Hematopoietic multipotent progenitor cell treated with erythropoietin and hydrocortisone succinate and interleukin-3 and kit ligand, for 4 days (in vitro differentiated cells): ENCODE data around the gene SH2D7.

Experiments
- DNase-seq: peaks from one replicate; pipeline ENCODE4 v3.0.0-alpha.2; 2015

Gene SH2D7

DNA sequence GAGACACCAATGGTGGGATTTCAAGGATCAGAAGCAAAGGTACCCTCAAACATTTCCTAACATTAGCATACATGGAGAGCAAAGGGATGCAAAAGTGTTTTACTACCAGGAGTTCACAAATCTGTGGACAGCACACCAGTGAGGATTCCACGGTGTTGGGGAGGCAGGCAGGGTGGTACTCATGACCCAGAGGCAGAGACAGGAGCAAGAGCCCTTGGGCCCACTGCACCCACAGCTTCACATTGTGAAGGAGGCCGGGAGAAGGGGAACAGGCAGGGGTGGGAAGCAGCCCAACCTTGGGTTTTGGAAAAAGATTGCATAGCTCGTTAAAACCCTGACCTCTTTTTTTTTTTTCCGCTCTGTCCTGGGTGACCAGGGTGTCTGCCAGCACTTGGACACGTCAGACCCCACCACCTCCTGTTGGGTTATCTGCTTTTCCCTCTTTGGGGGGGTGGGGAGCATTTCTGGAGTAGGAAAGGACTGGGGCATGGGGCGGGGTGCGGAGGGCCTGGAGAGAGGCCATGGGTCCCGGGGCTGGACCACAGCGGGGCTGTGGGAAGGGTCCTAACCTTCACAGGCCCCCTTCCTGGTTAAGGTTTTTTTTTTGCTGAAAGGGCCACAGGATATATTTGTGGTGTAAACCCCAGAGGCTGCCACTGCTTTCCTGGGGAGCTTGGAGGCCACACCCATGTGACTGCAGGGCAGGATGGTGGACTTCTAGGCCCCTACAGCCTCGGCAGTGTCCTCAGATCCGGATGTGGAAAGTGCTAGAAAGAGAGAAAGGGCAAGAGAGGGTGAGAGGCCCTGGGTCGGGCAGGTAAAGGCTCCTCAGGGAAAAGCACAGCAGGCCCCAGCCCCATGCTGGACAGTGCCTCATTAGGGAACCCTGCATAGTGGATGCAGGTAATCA, 12.5 kb downstream of the SH2D7 start:
- no peak for DNase-seq

DNA sequence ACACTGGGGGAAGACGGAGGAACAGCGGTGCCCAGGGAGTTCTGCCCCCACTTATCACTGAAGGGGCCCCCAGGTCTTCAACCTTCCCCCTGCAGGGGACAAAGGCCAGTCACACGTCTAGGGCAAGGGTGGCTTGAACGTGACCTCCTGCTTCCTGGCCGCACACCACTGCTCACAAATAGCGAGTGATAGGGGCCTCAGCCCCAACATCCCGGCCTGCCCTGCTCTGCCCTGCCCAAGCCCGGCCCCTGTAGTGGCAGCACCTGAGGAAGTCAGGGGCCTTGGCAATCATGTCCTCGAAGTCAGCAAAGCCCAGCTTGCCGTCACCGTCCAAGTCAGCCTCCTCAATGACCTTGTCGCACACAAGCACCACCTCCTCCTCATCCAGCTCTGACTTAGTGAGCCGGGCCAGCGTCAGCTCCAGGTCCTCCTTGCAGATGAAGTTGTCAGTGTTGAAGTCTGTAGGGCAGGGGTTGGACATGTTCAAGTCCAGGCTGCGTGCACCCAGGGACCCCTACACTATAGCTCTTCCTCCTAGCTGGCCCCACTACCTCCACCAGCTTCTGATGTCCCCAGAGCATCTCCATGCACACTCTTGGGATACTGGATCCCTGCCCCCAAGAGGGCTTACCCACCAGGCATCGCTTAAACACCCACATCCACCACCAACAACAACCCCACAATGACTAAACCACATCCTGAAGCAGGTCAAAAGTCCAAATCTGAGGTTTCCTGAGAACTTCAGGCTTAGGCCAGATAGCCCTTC, 13.3 kb downstream of the SH2D7 start:
- no peak for DNase-seq

DNA sequence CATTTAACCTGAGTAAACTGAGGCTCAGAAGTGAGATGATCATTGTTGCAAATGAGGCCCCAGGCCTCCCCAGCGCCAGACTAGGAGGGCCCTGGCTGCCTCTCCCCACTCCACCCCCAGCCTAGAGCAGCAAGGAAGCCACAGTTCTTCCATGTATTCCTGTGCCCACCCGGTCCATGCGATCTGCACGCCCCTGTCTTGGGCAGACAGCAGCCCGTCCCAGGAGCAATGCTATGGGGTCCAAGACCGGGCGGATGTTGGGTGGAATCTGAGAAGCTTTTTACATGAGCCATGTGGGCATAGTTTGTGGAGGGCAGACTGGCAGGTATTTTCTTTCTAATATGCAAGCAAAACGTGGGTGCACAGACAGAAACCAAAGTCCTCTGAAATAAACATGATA, 15.1 kb downstream of the SH2D7 start:
- DNase-seq = no peak

DNA sequence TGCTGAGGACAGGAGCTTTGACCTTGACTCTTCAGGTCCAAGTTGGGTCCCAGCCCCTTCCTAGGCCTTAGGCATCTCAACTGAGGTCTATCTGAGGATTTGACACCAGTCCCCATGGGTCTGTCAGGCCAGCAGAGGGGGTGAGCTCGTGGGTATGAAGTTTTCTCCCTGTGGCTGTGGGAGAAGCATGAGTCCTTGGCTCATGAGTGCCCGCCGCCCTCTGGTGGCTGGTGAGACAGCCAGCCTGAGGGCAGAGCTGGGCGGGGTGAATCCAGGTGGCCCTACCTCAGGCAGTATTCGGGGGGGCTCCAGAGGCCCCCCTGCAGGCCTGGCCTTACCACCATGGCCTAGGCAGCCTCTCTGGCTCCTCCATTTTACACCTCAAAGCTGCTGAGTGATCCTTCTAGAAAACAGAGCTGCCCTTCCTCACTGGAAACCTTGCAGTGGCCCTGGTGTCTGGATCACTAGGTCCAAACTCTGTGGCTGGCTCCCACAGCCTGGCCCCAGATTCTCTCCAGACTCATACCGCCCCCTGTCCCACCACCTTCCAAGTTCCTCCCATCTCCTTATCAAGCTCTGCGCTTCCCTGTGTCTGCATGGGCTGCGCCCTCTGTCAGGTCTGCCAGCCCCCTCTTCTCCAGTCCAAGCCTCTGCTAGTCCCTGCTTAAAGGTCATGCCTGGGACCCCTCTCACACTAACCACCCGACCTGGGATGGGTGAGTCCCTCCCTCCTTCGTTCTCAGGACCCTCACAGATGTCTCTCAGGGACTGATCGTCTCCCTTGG, 16.1 kb downstream of the SH2D7 start:
- peak; percentile 96 for DNase-seq

DNA sequence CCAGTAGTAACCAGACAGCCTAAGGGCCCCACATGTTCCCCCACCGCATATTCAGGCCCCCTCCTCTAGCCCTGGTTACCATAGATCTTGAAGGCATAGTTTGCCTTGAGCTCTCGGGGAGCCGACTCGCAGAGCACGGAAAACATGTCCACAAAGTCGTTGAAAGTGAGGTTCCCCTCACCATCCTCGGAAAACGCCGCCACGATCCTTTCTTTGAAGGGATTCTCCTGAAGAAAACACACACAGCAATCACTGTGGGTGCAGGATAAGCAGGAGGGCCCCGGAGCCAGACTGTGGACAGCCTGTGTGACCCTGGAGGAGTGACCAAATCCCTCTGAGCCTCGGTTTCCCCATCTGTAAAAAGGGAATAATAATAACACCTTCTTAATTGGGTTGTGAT, 16.8 kb downstream of the SH2D7 start:
- DNase-seq = no peak

DNA sequence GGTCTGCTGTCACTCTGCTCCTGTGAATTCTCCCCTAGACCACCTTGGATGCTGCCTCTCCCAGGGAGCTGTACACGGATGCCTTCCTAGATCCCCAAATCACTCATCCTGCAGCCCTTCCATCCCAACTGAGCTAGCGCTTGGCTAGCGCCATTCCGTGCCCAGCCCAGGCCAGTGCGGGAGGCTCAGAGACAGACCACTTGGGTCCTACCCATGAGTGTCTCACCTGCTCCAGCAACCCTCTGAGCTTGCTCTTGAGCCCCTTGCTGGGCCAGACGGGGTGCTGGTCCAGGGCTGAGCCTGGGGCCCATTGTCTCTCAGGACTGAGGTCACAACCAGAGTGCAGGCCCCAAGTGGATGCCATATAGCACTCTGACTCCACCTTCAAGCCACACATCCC, 17.7 kb downstream of the SH2D7 start:
- DNase-seq = no peak

DNA sequence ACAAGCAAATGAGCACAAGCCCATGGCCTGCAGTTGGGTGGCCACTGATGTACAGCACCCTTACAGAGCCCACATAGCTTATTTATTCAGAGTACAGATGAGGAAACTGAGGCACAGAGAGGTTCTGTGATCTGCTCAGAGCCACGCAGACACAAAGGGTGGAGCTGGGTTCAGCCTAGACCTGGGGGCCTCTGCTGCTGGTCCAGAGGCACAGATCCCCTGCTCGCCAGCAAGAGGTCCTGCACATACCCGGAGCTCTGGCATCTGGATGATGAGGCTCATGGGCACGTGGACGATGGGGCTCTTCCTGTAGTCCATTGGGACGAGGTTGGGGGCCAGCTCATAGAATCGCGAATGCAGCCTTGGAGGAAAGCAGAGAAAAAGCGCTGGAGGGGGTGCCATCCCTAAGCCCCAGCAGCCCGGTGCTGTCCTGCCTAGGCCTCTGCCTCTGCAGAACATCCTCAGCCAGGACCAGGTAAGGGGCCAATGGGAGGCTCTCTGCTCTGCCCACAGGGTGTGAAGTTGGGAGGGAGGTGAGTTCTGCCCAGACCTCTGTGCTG, 18.6 kb downstream of the SH2D7 start:
- DNase-seq = no peak

DNA sequence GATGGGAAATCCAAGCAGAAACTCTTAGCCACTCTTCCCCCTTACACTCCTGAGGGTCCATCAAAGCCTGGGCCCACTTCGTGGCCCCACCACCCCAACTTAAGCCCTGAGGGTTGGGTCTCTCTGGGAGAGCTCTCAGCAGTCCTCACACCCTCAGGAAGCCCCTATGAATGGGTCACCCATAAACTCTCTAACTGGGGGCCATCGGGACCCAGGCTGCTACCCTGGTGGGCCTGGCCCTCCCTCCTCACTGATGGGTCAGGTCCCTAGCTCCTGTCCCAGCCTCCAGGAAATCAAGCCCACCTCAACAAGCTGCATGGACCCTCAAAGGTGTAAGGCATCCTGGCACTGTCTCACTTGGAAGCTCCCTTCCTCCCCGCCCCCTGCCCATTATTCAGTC, 19.4 kb downstream of the SH2D7 start:
- DNase-seq = no peak

DNA sequence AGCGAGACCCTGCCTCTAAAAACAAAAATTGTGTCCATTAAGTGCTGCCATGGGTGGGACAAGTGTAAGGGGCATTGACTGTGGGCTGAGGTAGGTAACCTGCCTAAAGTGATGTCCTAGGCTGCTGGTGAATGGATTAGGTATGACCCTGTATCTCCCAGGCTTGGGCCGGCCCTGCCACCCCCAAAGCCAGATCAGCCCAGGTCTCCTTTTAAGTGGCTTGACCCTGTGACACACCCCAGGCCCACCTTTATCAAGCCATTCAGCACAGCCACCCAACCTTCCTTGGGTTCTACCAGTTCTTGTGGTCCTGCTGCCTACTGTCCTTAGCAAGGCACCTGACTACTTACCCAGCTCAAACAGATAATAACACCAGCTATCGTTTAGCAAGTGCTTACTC, 20.2 kb downstream of the SH2D7 start:
- no peak for DNase-seq

DNA sequence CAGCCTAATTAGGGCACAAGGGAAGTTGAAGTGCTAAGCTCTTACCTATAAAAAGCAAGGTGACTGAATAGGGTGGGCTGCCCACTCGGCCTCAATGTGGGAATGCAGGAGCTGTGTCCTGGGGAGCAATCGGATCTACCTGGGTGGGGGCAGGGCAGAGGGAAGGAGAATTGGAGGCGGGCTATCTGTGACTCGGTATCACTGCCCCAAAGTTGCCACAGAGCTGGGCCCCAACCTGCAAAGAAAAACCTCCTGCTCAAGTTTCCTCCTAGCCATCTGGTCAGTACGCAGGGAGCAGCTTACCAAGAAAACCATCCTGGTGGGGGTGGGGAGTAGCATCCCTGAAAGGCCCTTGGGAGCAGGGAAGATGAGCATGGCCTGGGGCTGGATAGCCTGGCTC, 28.2 kb downstream of the SH2D7 start:
- no peak for DNase-seq

DNA sequence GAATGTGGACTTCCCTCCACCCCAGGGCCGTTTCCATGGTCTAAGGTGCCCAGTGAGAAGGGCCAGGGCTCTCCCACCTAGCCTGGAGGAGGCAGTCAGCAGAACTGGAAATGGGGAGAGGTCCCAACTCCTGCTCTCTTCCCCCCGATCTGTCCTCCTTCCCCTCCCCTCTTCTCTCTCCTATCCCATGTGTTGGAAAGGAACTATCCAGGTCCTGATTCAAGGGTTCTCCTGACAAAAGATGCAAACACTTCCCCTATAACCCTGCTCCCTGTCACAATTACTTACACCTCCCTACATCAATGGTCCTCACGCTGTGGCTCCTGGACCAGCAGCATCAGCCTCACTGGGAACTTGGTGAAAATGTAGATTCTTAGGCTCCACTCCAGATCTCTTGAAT, 32.9 kb downstream of the SH2D7 start:
- no peak for DNase-seq

DNA sequence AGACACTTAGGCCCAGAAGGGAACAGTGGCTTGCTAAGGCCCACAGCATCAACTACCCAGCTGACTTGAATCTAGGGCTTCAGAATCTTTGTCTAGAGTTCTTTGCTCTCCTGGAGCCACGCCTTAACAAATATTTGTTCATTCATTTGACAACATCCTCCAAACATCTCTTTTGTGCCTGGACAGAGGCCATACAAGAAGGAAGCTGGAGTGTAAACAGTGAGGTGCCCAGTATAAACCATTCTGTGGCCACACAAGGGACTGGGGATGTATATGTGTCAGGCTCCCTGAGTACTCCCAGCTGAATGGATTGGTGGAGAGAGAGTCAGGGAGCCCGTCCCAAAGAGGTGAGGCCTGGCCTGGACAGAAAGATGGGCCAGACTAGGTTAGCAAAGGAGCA, 35.5 kb downstream of the SH2D7 start:
- no peak for DNase-seq

DNA sequence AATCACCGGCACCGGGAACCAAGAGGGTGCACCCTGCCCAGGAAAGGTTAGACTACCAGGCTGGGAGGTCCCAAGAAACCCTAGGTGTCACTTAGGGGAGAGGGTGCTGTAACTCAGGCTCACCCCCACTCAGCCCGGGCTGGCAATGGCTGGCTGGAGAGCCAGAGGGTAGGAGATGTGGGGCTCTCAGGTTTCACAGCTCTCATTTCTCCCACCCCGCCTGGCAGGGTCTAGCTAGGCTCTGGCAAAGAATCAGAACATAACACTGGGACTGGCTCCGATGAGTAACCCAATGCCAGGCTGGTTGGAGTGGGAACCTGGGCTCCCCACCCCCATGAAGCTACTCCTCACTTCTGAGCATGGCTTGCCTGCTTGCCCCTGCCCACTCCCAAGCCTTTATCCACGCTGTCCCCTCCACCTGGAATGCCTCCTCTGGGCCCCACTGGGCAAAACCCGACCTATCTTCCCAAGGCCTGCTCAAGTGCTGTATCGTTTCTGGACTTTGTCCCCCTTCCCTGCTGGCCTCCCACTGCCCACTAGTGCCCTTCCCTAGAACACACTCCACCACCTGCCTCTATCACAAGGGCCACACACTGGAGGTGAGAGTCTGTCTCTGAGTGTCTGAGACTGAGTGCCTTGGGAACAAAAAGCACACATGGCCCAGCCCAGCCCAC, 36.9 kb downstream of the SH2D7 start:
- no peak for DNase-seq

DNA sequence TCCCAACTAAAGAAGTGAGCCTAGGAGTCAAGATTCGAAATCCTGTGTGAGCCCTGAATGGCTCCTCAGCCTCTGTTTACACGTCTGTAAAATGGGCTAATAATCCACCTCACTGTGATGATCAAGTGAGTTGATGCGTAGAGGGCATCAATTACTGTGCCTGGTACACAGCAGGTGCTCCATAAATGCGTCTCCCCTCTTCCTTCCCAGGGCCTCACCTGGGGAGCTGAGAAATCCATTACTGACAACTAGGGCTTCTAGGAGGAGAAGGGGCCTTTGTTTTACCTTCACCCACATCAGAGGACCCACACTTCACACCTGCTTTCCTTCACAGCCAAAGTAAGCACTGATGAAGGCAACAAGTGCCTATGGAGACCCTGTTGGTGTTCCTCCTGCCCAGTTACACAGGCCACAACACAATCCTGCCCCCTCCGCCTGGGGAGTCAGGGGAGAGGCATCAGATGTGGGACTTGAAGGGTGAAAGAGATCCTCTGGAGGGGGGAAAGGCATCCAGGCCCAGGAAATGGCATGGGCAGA, 37.5 kb downstream of the SH2D7 start:
- no peak for DNase-seq

DNA sequence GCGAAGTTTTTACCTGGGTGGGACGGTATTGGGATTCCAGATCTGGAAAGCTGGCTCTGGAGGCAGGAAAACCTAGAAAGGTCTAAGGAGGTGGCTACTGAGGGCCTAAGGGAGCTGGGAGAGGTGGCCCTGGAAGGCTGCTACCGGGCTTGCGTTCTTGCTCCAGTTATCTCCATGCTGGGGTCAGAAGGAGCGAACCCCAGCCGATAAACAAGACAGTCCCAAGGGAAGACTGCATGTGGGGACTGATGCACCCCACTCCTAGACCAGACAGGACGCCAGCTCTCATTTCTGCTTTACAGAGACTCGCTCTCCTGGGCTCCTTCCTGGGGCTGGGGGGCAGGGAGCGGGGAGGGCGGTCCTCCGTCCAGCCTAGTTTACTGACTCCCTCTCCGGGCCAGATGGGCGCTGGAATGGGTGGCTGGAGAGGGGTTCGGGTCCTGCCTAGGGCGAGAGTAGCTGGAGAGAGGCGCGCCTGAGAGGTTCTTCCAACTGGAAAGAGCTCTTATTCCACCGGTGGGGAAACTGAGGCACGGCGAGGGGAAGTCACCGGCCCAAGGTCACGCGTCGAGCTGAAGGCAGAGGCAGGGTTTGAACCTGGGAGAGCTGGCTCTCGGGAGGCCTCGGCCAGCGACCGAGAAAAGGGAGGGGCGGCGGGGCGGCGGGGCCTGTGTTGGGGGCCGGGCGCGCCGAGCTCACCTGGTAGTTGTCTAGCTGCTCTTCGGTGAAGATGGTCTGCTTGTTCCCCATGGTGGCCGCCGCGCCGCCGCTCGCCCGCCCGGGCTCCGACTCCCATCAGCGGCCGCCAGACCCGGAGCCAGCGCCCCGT, 38.3 kb downstream of the SH2D7 start:
- no peak for DNase-seq

DNA sequence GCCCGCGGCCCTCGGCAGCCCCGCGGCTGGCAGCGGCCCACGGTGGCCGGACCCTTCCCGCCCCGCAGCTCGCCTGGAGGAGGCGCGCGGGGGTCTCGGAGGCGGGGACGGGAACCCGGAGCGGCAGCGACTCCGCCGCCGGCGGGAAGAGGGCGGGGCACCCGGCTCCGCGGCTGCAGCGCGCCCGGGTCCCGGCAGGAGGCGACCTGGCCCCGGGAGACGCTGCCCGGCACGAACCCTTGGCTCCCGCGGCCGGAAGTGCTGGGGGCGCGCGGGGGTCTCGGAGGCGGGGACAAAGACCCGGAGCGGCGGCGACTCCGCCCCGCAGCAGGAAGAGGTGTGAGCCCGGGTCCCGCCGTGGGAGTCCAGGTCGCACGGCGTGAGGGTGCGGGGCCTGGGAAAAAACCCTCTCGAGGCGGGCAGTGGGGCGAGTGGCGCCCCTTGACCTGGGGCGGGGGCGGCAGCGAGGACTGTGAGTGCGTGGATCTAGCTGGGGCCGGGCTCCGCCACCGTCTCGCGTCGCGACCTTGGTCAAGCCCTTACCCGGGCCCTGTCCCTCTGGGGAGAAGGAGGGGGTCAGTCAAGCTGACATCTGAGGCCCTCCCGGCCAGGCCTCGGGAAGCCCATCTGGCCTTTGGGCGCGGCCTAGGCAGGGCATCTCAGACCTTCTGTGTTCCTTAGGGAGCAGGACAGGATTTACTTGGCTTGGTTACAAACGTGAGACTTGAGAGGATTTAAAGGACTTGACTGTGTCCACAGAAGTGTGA, 39.1 kb downstream of the SH2D7 start, which contains the start of gene CIB2:
Gene CIB2 (minus strand): TSS at position 151 of the 767 bp plus-strand sequence. CDS start 230 bp downstream, outside the sequence.
- DNase-seq = peak; percentile 88

DNA sequence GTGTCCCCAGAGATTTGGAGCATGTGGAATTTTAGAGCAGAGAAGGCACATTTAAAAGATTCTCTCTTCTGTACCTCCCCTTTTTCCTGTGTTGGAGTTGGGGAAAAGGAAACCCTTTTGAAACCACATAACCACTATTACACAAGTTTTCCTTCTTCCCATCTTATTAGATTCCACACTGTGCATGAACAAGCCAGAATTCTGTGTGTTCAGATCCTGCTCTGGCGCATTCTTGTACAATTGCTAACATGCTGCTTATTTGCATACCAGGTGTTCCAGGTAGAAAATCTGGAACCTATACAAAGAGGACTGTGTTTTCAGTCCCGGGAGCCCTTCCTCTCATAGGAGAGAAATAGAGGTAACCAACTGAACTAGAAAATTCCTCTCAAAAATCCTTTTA, 41.4 kb downstream of the SH2D7 start:
- no peak for DNase-seq

DNA sequence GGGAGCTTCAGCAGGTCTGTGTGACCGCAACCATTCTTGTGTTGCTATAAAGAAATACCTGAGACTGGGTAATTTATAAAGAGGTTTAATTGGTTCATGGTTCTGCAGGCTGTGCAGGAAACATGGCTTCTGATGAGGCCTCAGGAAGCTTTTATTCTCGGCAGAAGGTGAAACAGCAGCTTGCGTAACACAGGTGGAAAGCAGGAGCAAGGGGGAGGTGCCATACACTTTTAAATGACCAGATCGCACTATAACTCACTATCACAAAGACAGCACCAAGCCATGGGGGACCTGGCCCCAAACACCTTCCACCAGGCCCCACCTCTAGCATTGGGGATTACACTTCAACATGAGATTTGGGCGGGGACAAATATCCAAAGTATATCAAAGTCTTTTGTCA, 47.2 kb downstream of the SH2D7 start:
- DNase-seq = no peak

DNA sequence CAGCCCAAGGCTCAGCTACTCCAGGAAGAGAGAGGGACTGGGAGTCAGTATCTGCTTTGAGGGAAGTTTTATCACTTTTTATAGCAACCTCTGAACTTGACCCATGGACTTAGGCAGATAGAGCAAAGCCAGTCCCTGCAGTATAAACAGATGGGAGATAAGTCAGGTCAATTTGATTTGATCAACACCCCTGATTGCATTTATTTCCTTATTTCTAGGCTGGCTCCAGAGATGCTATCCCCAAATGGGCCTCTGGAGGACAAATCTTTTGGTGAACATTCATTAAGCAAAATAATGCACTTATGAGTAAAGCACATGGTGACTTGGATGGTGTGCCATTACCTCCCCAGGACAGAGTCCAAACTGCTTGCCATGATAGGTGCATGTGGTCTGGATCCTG, 47.9 kb downstream of the SH2D7 start:
- DNase-seq = no peak

DNA sequence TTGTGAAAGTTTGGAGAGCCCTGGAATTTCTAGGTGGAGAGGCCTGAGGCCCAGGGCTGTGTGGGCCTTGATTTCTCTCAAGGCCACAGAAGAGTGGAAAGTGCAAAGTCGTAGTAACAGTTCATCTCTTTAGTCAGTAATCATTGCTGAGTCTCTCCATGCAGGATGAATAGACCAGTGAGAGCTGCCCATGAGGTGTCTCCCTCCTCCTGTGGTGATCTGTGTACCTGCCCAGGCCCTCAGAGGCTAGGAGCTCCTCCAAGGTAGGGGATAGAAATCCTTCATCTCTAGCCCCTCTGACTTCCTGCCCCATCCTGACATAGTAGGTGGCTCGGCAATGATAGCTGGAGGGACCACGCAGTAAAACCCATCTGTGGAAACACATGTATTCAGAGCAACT, 50.0 kb downstream of the SH2D7 start:
- DNase-seq = no peak
